ENCODE results near the gene SRBD1. TPM values are rescaled to one million over a fixed set of nuclear protein-coding genes. Genes with fewer than 3 reads are reported as not detected.

Gene SRBD1
- total and polyA plus RNA-seq, 4 donors, result 4.0 to 22.2 (median 10.0) TPM

- TF ChIP-seq FOXA2 (IDR thresholded peaks at IDR 0.05) (peak; percentile 64), ZBTB33 (IDR thresholded peaks at IDR 0.05) (no peak), GABPA (IDR thresholded peaks at IDR 0.05 in 1 of 2, conservative IDR thresholded peaks at IDR 0.05 in 1 of 2) (no peak), NR2F2 (IDR thresholded peaks at IDR 0.05) (peak; percentile 10), JUND (IDR thresholded peaks at IDR 0.05) (peak in 1 of 2 donors; percentile 35), YY1 (IDR thresholded peaks at IDR 0.05) (peak; percentile 65), CTCF (IDR thresholded peaks at IDR 0.05; ENCODE audit: low read depth, low read length, missing input control) (no peak), FOXA1 (IDR thresholded peaks at IDR 0.05) (peak; percentile 56), MAX (IDR thresholded peaks at IDR 0.05) (peak; percentile 16), HNF4A (conservative IDR thresholded peaks at IDR 0.05) (peak; percentile 62 to 82), RAD21 (IDR thresholded peaks at IDR 0.05) (peak; percentile 23 to 29), ATF3 (IDR thresholded peaks at IDR 0.05) (no peak), REST (IDR thresholded peaks at IDR 0.05) (no peak), TAF1 (conservative IDR thresholded peaks at IDR 0.05) (no peak), SP1 (IDR thresholded peaks at IDR 0.05) (no peak), HNF4G (IDR thresholded peaks at IDR 0.05) (peak; percentile 13), RXRA (IDR thresholded peaks at IDR 0.05) (peak; percentile 73 to 87), EGR1 (IDR thresholded peaks at IDR 0.05; ENCODE audit: low read depth in 2 of 2) (no peak)
- Histone ChIP-seq H3K27ac (ENCODE audit: low read depth in 1 of 2, low read length in 2 of 2) (no peak overlapping the region), H3K9ac (ENCODE audit: low read depth in 1 of 2, low read length in 2 of 2) (no peak overlapping the region), H3K9me3 (ENCODE audit: control insufficient read depth in 4 of 4, low read length in 3 of 4) (no peaks in the 10 kb centered on the region), H3K4me3 (ENCODE audit: low read depth in 1 of 3, low read length in 3 of 3) (no peak overlapping the region), H3K27me3 (ENCODE audit: control insufficient read depth in 4 of 4, insufficient read depth in 4 of 4, low read length in 3 of 4) (no peaks in the 10 kb centered on the region), H3K36me3 (ENCODE audit: control insufficient read depth in 4 of 4, insufficient read depth in 3 of 4, low read depth in 1 of 4, low read length in 3 of 4) (no peaks in the 10 kb centered on the region), H3K4me1 (ENCODE audit: control insufficient read depth in 4 of 4, insufficient read depth in 4 of 4, low read length in 3 of 4) (peaks cover 0 to 10% (median 5%) of the 10 kb centered on the region in 4 donors)
- DNase-seq (ENCODE audit: low spot score), result no peak
- WGBS, result 38% methylated on average over 1 of the region's 1 CpG
These were observed 242.3 kb downstream of the SRBD1 start for GRCh38 chr2:45368792-45369191.
